Esophagus squamous epithelium (tissue), 5 donors: ENCODE results near the gene CCR9. TPM values are rescaled to one million over a fixed set of nuclear protein-coding genes. Genes with fewer than 3 reads are reported as not detected.
"Not testable (repeated sequence)": the region's sequence is repeated elsewhere in the genome, so short reads cannot be mapped to it uniquely, and the experiment has no call there.

Experiments used
- DNase-seq: peaks from one replicate; lab custom pipeline; 2025; lab: John Stamatoyannopoulos, UW
- H3K27ac ChIP-seq, 4 donors: fragments of 200-600 bp; sonication (generic); one replicate each; pipeline ENCODE4 v1.5.1; 2016 to 2019; ENCODE audit warnings: mild to moderate bottlenecking in 1 of 4
- H3K27me3 ChIP-seq, 4 donors: fragments of 200-600 bp; sonication (generic); 1 replicate in 3 of 4; 2 replicates in 1 of 4; pipeline versions ENCODE4 v1.5.1 to v1.6.0; 2017 to 2021; ENCODE audit warnings: antibody characterized with exemption in 1 of 4
- H3K36me3 ChIP-seq, 3 donors: fragments of 200-600 bp; sonication (generic); one replicate each; pipeline ENCODE4 v1.5.1; 2016 to 2019
- H3K4me1 ChIP-seq, 3 donors: fragments of 200-600 bp; sonication (generic); one replicate each; pipeline ENCODE4 v1.5.1; 2017 to 2019
- H3K4me3 ChIP-seq, 4 donors: fragments of 200-600 bp; sonication (generic); 1 replicate in 3 of 4; 2 replicates in 1 of 4; pipeline ENCODE4 v1.5.1; 2016 to 2019; ENCODE audit warnings: mild to moderate bottlenecking in 2 of 4, moderate library complexity in 1 of 4
- H3K9me3 ChIP-seq, 3 donors: fragments of 200-600 bp; sonication (generic); one replicate each; pipeline ENCODE4 v1.5.1; 2016 to 2019
- CTCF ChIP-seq, 6 experiments: fragments of 450-650 bp in 4 of 6; fragments of 200-600 bp in 2 of 6; sonication (generic) in 2 of 6; IDR thresholded peaks; one replicate each; pipeline ENCODE4 v1.5.1; 2016 to 2019; ENCODE audit warnings: antibody characterized with exemption in 6 of 6, mild to moderate bottlenecking in 4 of 6, moderate library complexity in 4 of 6
- POLR2A ChIP-seq, 4 donors: fragments of 450-650 bp; IDR thresholded peaks; one replicate each; pipeline ENCODE4 v1.6.1; 2017; ENCODE audit warnings: antibody characterized with exemption in 4 of 4, mild to moderate bottlenecking in 4 of 4, moderate library complexity in 3 of 4
- WGBS, 2 donors: methylation state at CpG; one replicate each; pipeline ENCODE4 v1.1.5; 2018; 5-methylcytosine and 5-hydroxymethylcytosine counted together
- intact Hi-C: fragments of 100-400 bp; cut with DNase I; formaldehyde crosslinking; loops from one replicate; pipeline ENCODE4 v1.15.0; 2022
- total RNA-seq, 4 donors: library from RNA; depleted of rRNA; stranded (reverse); fragments of >200 nt; gene quantifications; one replicate each; pipeline ENCODE4 v1.1.0, GENCODE V29; 2016
- donor health status: DM: yes; HTN: yes; CAD: no.

The CCR9 gene
- total RNA-seq, 4 donors from 2014 or later: not detected

GRCh38 chr3:45842851-45843625 lies 43.3 kb upstream of the CCR9 start:
- no peak overlapping the region for H3K4me3 ChIP-seq
- no peaks in the 10 kb centered on the region for H3K9me3 ChIP-seq
- H3K36me3 ChIP-seq: no peaks in the 10 kb centered on the region
- TF ChIP-seq CTCF (IDR thresholded peaks at IDR 0.05) (no peak), POLR2A (IDR thresholded peaks at IDR 0.05) (no peak)
- peaks cover 0 to 8% (median 0%) of the 10 kb centered on the region in 4 donors for H3K27me3 ChIP-seq
- H3K4me1 ChIP-seq: peaks cover 6 to 17% (median 9%) of the 10 kb centered on the region in 3 donors
- no peak overlapping the region for H3K27ac ChIP-seq
- no peak for DNase-seq
- 72 to 79% methylated on average over 9 of the region's 9 CpGs for WGBS, 2 donors
- intact Hi-C loops: no loop called here

GRCh38 chr3:45844616-45845015 lies 41.7 kb upstream of the CCR9 start:
- Histone ChIP-seq H3K27me3 (peaks cover 0 to 10% (median 0%) of the 10 kb centered on the region in 4 donors), H3K36me3 (no peaks in the 10 kb centered on the region), H3K27ac (no peak overlapping the region), H3K4me3 (no peak overlapping the region), H3K9me3 (no peaks in the 10 kb centered on the region), H3K4me1 (peaks cover 6 to 17% (median 9%) of the 10 kb centered on the region in 3 donors)
- no peak for DNase-seq
- TF ChIP-seq POLR2A (IDR thresholded peaks at IDR 0.05) (no peak), CTCF (IDR thresholded peaks at IDR 0.05) (no peak)
- 80 to 100% methylated on average over 1 of the region's 1 CpG for WGBS, 2 donors
- intact Hi-C loops: no loop called here

GRCh38 chr3:45848392-45848791 lies 38.0 kb upstream of the CCR9 start:
- peaks cover 0 to 20% (median 0%) of the 10 kb centered on the region in 4 donors for H3K27me3 ChIP-seq
- no peak for TF ChIP-seq POLR2A (IDR thresholded peaks at IDR 0.05)
- no peak for TF ChIP-seq CTCF (IDR thresholded peaks at IDR 0.05)
- 47 to 100% methylated on average over 1 of the region's 1 CpG for WGBS, 2 donors
- H3K4me3 ChIP-seq: no peak overlapping the region
- H3K27ac ChIP-seq: no peak overlapping the region
- no peaks in the 10 kb centered on the region for H3K4me1 ChIP-seq
- intact Hi-C loops: no loop called here
- no peaks in the 10 kb centered on the region for H3K9me3 ChIP-seq
- H3K36me3 ChIP-seq: no peaks in the 10 kb centered on the region
- DNase-seq: no peak

- no peaks in the 10 kb centered on the region for H3K4me1 ChIP-seq
- H3K4me3 ChIP-seq: no peak overlapping the region
- no peak overlapping the region for H3K27ac ChIP-seq
- DNase-seq: no peak
- H3K9me3 ChIP-seq: peaks cover 0 to 7% (median 0%) of the 10 kb centered on the region in 3 donors
- WGBS, 2 donors: 75 to 76% methylated on average over 2 of the region's 2 CpGs
- H3K36me3 ChIP-seq: no peaks in the 10 kb centered on the region
- peaks cover 0 to 13% (median 0%) of the 10 kb centered on the region in 4 donors for H3K27me3 ChIP-seq
- intact Hi-C loops: no loop called here
- TF ChIP-seq CTCF (IDR thresholded peaks at IDR 0.05) (no peak), POLR2A (IDR thresholded peaks at IDR 0.05) (no peak)
These were observed 33.5 kb upstream of the CCR9 start for GRCh38 chr3:45852828-45853227.

- H3K4me1 ChIP-seq, H3K27ac ChIP-seq, H3K27me3 ChIP-seq, H3K36me3 ChIP-seq, intact Hi-C loops, H3K4me3 ChIP-seq, DNase-seq, H3K9me3 ChIP-seq: not testable (repeated sequence)
- 78 to 86% methylated on average over 1 of the region's 1 CpG for WGBS, 2 donors
These were observed 30.0 kb upstream of the CCR9 start for GRCh38 chr3:45856323-45856722.

- H3K36me3 ChIP-seq, H3K27ac ChIP-seq, H3K9me3 ChIP-seq, intact Hi-C loops, H3K4me1 ChIP-seq, H3K4me3 ChIP-seq, DNase-seq, H3K27me3 ChIP-seq: not testable (repeated sequence)
- WGBS, 2 donors: 83% methylated on average over 2 of the region's 2 CpGs
These were observed 29.3 kb upstream of the CCR9 start for GRCh38 chr3:45857024-45857423.
